Right ventricle myocardium superior (tissue), 1 donor: Measurements from ENCODE around the gene PARVG. TPM values are rescaled to one million over a fixed set of nuclear protein-coding genes. Genes with fewer than 3 reads are reported as not detected.
A peak's percentile ranks its signal among the peaks of the same experiment; 100 is the strongest.

Experiments used
- ATAC-seq: fragments of 200-7000 bp; cut with Tn5 transposase; one replicate; pipeline ENCODE4 v1.9.1; 2020; ENCODE audit warnings: mild to moderate bottlenecking; ENCODE audit not compliant: poor library complexity
- DNase-seq: peaks from one replicate; pipeline ENCODE4 v3.0.0-alpha.2; 2020
- intact Hi-C: fragments of 100-400 bp; cut with DNase I; formaldehyde crosslinking; loops from one replicate; pipeline ENCODE4 v1.11.2; 2022
- long read RNA-seq: library from polyadenylated mRNA; unstranded; transcript quantifications from one replicate; pipeline ENCODE4 v2.0.0, GENCODE V29; 2021
- total RNA-seq: library from RNA; stranded (reverse); fragmentation: NEBNext Ultra II Directional; extraction: Animal tissue kit (Norgen Biotek cat#: 25700); gene quantifications from one replicate; pipeline ENCODE4 v1.2.1, GENCODE V29; 2021
- donor health status: DM: no; HTN: yes; CAD: no; lungs with severe emphysema.

Gene PARVG, protein sequence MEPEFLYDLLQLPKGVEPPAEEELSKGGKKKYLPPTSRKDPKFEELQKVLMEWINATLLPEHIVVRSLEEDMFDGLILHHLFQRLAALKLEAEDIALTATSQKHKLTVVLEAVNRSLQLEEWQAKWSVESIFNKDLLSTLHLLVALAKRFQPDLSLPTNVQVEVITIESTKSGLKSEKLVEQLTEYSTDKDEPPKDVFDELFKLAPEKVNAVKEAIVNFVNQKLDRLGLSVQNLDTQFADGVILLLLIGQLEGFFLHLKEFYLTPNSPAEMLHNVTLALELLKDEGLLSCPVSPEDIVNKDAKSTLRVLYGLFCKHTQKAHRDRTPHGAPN
- total RNA-seq = 3.5 TPM
- long read RNA-seq, partial matches to known transcripts = 2 of 5 reads
- long read RNA-seq, other reads (novel, unspliced or antisense) = 3 of 5 reads

DNA sequence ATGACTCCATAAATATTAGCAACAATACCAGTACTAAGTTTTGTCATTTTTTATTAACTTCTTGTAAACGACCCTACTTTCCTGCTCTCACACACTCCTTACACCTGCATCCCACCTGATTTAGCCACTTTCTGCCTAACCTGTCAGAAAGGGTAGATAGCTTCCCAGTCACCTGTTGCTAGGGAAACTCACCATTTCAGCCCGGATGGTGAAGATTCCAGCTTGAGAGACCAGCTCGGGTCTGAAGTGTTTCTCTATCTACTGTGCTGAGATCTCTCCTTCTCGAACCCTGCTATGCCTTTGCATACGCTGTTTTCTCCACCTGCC lies at the start of gene PARVG:
PARVG (plus strand) TSS at position 220 of the 327 bp plus-strand sequence. CDS start 2,405 bp downstream, outside the sequence.
- intact Hi-C loops = no loop called here
- no peak for ATAC-seq
- DNase-seq = no peak

DNA sequence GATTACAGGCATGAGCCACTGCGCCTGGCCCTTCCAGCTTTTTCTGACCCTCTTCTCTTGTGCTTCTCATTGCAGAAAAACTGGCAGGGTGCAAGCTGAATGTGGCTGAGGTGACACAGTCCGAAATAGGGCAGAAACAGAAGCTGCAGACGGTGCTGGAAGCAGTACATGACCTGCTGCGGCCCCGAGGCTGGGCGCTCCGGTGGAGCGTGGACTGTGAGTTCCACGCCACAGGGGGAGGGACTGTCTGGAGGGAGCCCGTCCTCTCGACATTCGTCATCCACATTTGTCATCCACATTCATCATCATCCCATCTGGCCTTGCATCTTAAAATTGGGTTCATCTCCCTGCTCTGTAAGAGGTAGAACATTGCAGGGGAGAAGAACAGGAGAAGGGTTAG lies 49.3 kb upstream of the PARVG start:
- no peak for ATAC-seq
- peak; percentile 8 for DNase-seq
- intact Hi-C loops = no loop called here

GRCh38 chr22:44131989-44132685 lies 48.6 kb upstream of the PARVG start:
- ATAC-seq (peak; percentile 37), DNase-seq (peak; percentile 37)
- intact Hi-C loops = no loop called here

- no peak for DNase-seq
- no peak for ATAC-seq
- intact Hi-C loops = no loop called here
Measured at GRCh38 chr22:44132724-44133123, 48.0 kb upstream of the PARVG start.

DNA sequence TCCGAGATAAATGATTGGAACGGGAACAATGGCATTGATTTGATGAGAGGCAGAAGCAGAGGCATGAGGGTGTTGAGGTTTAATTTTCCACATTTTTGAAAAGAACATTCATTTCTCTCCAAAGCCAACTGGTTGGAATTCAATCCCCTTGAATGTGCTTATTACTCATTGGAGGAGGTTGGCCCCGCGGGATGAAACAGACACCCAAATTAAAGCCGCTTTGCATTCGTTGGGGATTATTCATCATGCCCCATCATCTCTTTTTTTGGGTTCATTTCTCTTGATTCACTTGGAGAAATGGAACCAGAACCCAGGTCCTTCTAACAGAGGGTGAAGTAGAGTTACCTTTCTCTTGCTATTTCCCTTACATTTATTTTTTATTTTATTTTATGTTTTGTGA lies 47.6 kb upstream of the PARVG start:
- DNase-seq (no peak), ATAC-seq (no peak)
- intact Hi-C loops = no loop called here

DNA sequence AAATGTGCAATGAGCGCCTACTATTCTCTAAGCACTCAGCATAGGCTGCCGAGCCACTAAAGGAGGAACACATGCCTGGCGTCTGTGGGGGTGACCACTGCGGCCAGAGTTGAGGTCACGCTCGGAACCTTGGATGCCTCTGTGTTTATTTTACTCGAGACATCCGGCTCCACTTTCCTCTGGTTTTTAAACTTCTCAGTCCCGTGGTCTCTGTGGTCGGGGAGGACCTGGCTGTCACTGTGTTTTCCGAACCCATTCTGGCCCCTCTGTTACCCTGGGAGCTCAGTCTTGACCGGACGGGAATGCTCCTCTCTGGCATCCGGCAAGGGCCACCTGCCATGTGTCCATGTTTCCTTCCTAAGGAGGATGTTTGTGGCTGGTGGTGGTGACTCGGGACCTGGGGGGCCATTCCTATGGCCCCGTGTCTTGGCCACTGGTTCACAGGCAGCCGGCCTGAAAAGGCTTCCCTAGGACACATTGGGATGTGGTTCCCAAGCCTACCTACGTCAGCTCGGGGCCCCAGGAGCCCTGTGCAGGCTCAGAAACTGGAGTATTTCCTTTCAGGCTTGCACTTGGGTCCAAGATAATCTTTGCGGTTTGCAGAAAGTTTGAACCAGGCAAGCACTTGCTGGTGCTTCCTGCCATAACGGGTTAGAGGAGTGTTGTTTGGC lies 46.7 kb upstream of the PARVG start:
- ATAC-seq (no peak), DNase-seq (peak; percentile 43)
- intact Hi-C loops = no loop called here

GRCh38 chr22:44136112-44136511 lies 44.6 kb upstream of the PARVG start:
- intact Hi-C loops = no loop called here
- no peak for ATAC-seq
- DNase-seq = peak; percentile 17

GRCh38 chr22:44136786-44137185 lies 43.9 kb upstream of the PARVG start:
- intact Hi-C loops = no loop called here
- DNase-seq (no peak), ATAC-seq (no peak)

GRCh38 chr22:44137415-44137814 lies 43.3 kb upstream of the PARVG start:
- intact Hi-C loops = no loop called here
- DNase-seq (peak; percentile 27), ATAC-seq (no peak)

- intact Hi-C loops = no loop called here
- ATAC-seq (peak; percentile 80), DNase-seq (peak; percentile 30)
Measured at GRCh38 chr22:44139773-44140172, 41.0 kb upstream of the PARVG start.

GRCh38 chr22:44142421-44143104 lies 38.2 kb upstream of the PARVG start:
- ATAC-seq (no peak), DNase-seq (peak; percentile 16)
- intact Hi-C loops = no loop called here

DNA sequence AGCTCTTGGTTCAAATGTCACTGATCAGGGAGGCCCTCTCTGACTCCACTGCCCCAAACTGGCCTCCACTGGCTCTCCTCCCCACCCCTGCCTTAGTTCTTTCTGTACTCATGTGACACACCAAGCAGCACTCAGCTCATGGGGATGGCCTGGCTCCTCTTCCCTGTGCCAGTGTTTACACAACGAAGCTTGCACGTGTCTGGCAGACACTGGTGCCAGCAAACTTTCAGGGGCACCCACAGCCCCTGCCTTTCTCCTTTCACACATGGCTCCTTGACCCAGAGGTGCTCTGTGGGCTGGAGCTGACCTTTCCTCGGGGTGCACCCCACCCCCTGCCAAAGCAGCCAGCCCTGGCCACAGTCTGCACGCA lies 37.6 kb upstream of the PARVG start:
- no peak for ATAC-seq
- intact Hi-C loops = no loop called here
- peak; percentile 34 for DNase-seq

- ATAC-seq = no peak
- DNase-seq = peak; percentile 17
- intact Hi-C loops = no loop called here
Measured at GRCh38 chr22:44143579-44143978, 37.1 kb upstream of the PARVG start.

- intact Hi-C loops = no loop called here
- ATAC-seq = no peak
- peak; percentile 26 for DNase-seq
Measured at GRCh38 chr22:44144046-44144569, 36.6 kb upstream of the PARVG start.

GRCh38 chr22:44145544-44145943 lies 35.2 kb upstream of the PARVG start:
- ATAC-seq (peak; percentile 91), DNase-seq (peak; percentile 72)
- intact Hi-C loops = no loop called here

DNA sequence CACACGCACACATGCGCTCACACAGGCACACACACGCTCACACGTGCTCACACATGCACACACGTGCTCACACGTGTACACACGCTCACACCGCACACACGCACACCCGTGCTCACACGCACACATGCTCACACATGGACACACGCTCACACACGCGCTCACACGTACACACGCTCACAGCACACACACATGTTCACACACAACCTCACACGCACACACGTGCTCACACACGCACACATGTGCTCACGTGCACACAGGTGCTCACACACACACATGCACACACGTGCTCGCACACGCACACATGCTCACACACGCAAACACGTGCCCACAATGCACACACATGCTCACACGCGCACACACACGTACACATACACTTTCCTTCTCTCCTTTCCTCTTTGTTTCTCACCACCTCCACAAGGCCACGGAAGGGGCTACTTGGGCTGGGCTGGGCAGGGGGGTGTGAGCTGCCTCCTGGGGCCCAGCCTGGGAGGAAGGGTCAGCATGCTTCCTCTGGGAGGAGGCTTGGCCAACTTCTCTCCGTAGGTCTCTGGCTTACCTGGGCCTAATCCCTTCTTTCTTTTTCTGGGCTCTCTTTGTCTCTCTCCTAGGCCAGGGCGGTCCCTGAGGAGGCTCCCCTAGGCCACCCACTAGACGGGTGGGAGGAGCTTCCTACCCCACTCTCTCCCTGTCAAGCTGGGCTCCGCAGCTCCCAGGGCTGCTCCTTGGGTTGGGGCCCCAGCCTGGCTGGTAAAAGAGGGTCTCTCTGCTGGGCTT lies 34.5 kb upstream of the PARVG start:
- peak; percentile 4 for ATAC-seq
- intact Hi-C loops = no loop called here
- DNase-seq = peak; percentile 22

- ATAC-seq = no peak
- DNase-seq = no peak
- intact Hi-C loops = no loop called here
Measured at GRCh38 chr22:44147008-44147645, 33.6 kb upstream of the PARVG start.
